K562 (cell line): ENCODE results near the gene TAF1B.

Experiments used
- BRCA1 ChIP-seq, 2 experiments: fragments of 450-650 bp in 1 of 2; sonication (generic) in 1 of 2; formaldehyde crosslinking in 1 of 2; IDR thresholded peaks; 2 replicates each; pipeline versions ENCODE4 v1.5.0 to v1.6.1; 2017 to 2020; ENCODE audit warnings: mild to moderate bottlenecking in 1 of 2, missing genetic modification reagents in 1 of 2
- EZH2 ChIP-seq: IDR thresholded peaks from 2 replicates; pipeline ENCODE4 v1.6.1; 2012; ENCODE audit warnings: low read depth, mild to moderate bottlenecking, inconsistent platforms, low read length, borderline replicate concordance
- JUND ChIP-seq, 2 experiments: IDR thresholded peaks; 2 replicates in 1 of 2; 3 replicates in 1 of 2; pipeline ENCODE4 v1.6.1; 2011; ENCODE audit warnings: borderline replicate concordance in 2 of 2, low read depth in 2 of 2, low read length in 2 of 2, improper control_type of control experiment in 1 of 2, missing biosample characterization in 1 of 2, missing genetic modification characterization in 1 of 2, missing genetic modification reagents in 1 of 2
- MXI1 ChIP-seq: IDR thresholded peaks from 2 replicates; pipeline ENCODE4 v1.6.1; 2011; ENCODE audit warnings: low read depth, mild to moderate bottlenecking, improper control_type of control experiment, low read length
- NR2C2 ChIP-seq, 2 experiments: fragments of 200-800 bp in 1 of 2; sonication (Bioruptor generic) in 1 of 2; sonication (generic) in 1 of 2; formaldehyde crosslinking in 1 of 2; IDR thresholded peaks; 2 replicates each; pipeline versions ENCODE4 v1.6.1 to v1.8.0; 2016 to 2022; ENCODE audit warnings: mild to moderate bottlenecking in 1 of 2, missing compliant biosample characterization in 1 of 2, missing genetic modification characterization in 1 of 2, missing genetic modification reagents in 1 of 2
- ZBTB8A ChIP-seq: fragments of 450-650 bp; IDR thresholded peaks from 2 replicates; pipeline ENCODE4 v1.6.1; 2018; ENCODE audit warnings: mild to moderate bottlenecking, moderate library complexity; ENCODE audit not compliant: partially characterized antibody
- ZNF384 ChIP-seq: IDR thresholded peaks from 2 replicates; pipeline ENCODE4 v1.6.1; 2012; ENCODE audit warnings: low read depth, low read length, improper control_type of control experiment
- TF ChIP-seq, protein P1 (sequence below): sonication (generic); formaldehyde crosslinking; IDR thresholded peaks from 2 replicates; pipeline ENCODE4 v1.8.1; 2023; ENCODE audit warnings: mild to moderate bottlenecking, missing genetic modification reagents
- TF ChIP-seq, protein P2 (sequence below), 3 experiments: IDR thresholded peaks in 2 of 3; conservative IDR thresholded peaks in 1 of 3; 2 replicates each; pipeline ENCODE4 v1.5.1; 2011 to 2012; ENCODE audit warnings: low read length in 3 of 3, mild to moderate bottlenecking in 3 of 3, control low read depth in 2 of 3, improper control_type of control experiment in 1 of 3, inconsistent platforms in 1 of 3, low read depth in 1 of 3, mixed read lengths in 1 of 3, moderate library complexity in 1 of 3; ENCODE audit not compliant: insufficient read depth in 2 of 3
- TF ChIP-seq, protein P3 (sequence below): sonication (generic); formaldehyde crosslinking; IDR thresholded peaks from 2 replicates; pipeline ENCODE4 v1.8.0; 2022; ENCODE audit warnings: mild to moderate bottlenecking, low read depth, missing genetic modification reagents
- TF ChIP-seq, protein P4 (sequence below): fragments of 250-450 bp; sonication (Bioruptor Pico); IDR thresholded peaks from 2 replicates; pipeline ENCODE4 v1.4.0; 2020; ENCODE audit warnings: mild to moderate bottlenecking

DNA sequence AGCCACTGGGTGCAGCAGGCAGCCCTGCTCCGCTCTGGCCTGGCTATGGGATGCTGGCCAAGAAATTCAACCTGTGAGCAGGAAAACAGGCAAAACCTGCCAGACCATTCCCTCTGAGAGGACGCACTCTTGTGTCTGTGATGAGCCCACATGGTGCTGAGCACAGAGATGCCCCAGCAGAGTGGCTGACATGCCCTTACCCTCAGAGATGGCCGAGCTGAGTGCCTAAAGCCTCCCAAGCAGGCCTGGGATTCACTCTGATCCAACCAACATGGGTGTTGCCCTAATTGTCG is 34.3 kb upstream of the TAF1B start:
- TF ChIP-seq, protein P1, sequence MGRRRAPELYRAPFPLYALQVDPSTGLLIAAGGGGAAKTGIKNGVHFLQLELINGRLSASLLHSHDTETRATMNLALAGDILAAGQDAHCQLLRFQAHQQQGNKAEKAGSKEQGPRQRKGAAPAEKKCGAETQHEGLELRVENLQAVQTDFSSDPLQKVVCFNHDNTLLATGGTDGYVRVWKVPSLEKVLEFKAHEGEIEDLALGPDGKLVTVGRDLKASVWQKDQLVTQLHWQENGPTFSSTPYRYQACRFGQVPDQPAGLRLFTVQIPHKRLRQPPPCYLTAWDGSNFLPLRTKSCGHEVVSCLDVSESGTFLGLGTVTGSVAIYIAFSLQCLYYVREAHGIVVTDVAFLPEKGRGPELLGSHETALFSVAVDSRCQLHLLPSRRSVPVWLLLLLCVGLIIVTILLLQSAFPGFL = no peak
- TF ChIP-seq BRCA1 (IDR thresholded peaks at IDR 0.05) (no peak), BRCA1 (CRISPR knock-in tag; IDR thresholded peaks at IDR 0.05) (no peak), ZBTB8A (no peak), EZH2 (no peak), ZNF384 (no peak), MXI1 (no peak), NR2C2 (CRISPR knock-in tag; IDR thresholded peaks at IDR 0.05) (no peak), NR2C2 (tag; IDR thresholded peaks at IDR 0.05) (no peak), JUND (IDR thresholded peaks at IDR 0.05; ENCODE audit: borderline replicate concordance, low read depth, low read length) (no peak), JUND (tag; IDR thresholded peaks at IDR 0.05; ENCODE audit: borderline replicate concordance, low read depth, low read length) (no peak)
- TF ChIP-seq, protein P2, sequence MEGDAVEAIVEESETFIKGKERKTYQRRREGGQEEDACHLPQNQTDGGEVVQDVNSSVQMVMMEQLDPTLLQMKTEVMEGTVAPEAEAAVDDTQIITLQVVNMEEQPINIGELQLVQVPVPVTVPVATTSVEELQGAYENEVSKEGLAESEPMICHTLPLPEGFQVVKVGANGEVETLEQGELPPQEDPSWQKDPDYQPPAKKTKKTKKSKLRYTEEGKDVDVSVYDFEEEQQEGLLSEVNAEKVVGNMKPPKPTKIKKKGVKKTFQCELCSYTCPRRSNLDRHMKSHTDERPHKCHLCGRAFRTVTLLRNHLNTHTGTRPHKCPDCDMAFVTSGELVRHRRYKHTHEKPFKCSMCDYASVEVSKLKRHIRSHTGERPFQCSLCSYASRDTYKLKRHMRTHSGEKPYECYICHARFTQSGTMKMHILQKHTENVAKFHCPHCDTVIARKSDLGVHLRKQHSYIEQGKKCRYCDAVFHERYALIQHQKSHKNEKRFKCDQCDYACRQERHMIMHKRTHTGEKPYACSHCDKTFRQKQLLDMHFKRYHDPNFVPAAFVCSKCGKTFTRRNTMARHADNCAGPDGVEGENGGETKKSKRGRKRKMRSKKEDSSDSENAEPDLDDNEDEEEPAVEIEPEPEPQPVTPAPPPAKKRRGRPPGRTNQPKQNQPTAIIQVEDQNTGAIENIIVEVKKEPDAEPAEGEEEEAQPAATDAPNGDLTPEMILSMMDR (IDR thresholded peaks at IDR 0.05 in 2 of 3, conservative IDR thresholded peaks at IDR 0.05 in 1 of 3; ENCODE audit: insufficient read depth in 2 of 3, low read depth in 1 of 3, low read length in 3 of 3) = no peak
- TF ChIP-seq, protein P3, sequence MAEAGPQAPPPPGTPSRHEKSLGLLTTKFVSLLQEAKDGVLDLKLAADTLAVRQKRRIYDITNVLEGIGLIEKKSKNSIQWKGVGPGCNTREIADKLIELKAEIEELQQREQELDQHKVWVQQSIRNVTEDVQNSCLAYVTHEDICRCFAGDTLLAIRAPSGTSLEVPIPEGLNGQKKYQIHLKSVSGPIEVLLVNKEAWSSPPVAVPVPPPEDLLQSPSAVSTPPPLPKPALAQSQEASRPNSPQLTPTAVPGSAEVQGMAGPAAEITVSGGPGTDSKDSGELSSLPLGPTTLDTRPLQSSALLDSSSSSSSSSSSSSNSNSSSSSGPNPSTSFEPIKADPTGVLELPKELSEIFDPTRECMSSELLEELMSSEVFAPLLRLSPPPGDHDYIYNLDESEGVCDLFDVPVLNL (CRISPR knock-in tag) = no peak
- TF ChIP-seq, protein P4, sequence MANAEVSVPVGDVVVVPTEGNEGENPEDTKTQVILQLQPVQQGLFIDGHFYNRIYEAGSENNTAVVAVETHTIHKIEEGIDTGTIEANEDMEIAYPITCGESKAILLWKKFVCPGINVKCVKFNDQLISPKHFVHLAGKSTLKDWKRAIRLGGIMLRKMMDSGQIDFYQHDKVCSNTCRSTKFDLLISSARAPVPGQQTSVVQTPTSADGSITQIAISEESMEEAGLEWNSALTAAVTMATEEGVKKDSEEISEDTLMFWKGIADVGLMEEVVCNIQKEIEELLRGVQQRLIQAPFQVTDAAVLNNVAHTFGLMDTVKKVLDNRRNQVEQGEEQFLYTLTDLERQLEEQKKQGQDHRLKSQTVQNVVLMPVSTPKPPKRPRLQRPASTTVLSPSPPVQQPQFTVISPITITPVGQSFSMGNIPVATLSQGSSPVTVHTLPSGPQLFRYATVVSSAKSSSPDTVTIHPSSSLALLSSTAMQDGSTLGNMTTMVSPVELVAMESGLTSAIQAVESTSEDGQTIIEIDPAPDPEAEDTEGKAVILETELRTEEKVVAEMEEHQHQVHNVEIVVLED (CRISPR knock-in tag) = no peak
